HepG2 (cell line): ENCODE results near the gene GSTK1. TPM values are rescaled to one million over a fixed set of nuclear protein-coding genes. Genes with fewer than 3 reads are reported as not detected.

Experiments
- CBX1 ChIP-seq: IDR thresholded peaks from one replicate; pipeline ENCODE4 v1.6.1; 2016; ENCODE audit warnings: antibody characterized with exemption, low read depth
- CREM ChIP-seq, 2 experiments: sonication (generic) in 1 of 2; formaldehyde crosslinking in 1 of 2; IDR thresholded peaks; 2 replicates each; pipeline versions ENCODE4 v1.4.0 to v1.6.1; 2016 to 2020; ENCODE audit warnings: antibody characterized with exemption in 1 of 2, mild to moderate bottlenecking in 1 of 2, missing genetic modification reagents in 1 of 2
- FOXA3 ChIP-seq: IDR thresholded peaks from 2 replicates; pipeline ENCODE4 v1.6.1; 2016; ENCODE audit warnings: missing genetic modification reagents, missing compliant biosample characterization
- FOXK1 ChIP-seq: sonication (generic); formaldehyde crosslinking; IDR thresholded peaks from 2 replicates; pipeline ENCODE4 v1.4.0; 2020; ENCODE audit warnings: low read depth, missing genetic modification reagents, borderline replicate concordance
- HMGA1 ChIP-seq: sonication (generic); formaldehyde crosslinking; conservative IDR thresholded peaks from 2 replicates; pipeline ENCODE4 v1.4.0; 2020; ENCODE audit warnings: missing genetic modification reagents
- KLF6 ChIP-seq: IDR thresholded peaks from 2 replicates; pipeline ENCODE4 v1.8.0; 2016; ENCODE audit warnings: missing biosample characterization, missing genetic modification reagents
- KMT2A ChIP-seq: sonication (generic); formaldehyde crosslinking; IDR thresholded peaks from 2 replicates; pipeline ENCODE4 v1.4.0; 2020; ENCODE audit warnings: missing genetic modification reagents
- MTA1 ChIP-seq: sonication (generic); formaldehyde crosslinking; IDR thresholded peaks from 2 replicates; pipeline ENCODE4 v1.4.0; 2020; ENCODE audit warnings: missing genetic modification reagents, mild to moderate bottlenecking, borderline replicate concordance
- MYNN ChIP-seq: sonication (generic); formaldehyde crosslinking; IDR thresholded peaks from 2 replicates; pipeline ENCODE4 v1.4.0; 2020; ENCODE audit warnings: mild to moderate bottlenecking, low read depth, missing genetic modification reagents
- NR2F1 ChIP-seq, 2 experiments: fragments of 450-650 bp in 1 of 2; formaldehyde crosslinking in 1 of 2; IDR thresholded peaks; 2 replicates each; pipeline versions ENCODE4 v1.5.0 to v1.6.1; 2016 to 2020; ENCODE audit warnings: mild to moderate bottlenecking in 1 of 2, missing compliant biosample characterization in 1 of 2, missing genetic modification reagents in 1 of 2, moderate library complexity in 1 of 2
- ZFX ChIP-seq: sonication (generic); formaldehyde crosslinking; IDR thresholded peaks from 2 replicates; pipeline ENCODE4 v1.4.0; 2020; ENCODE audit warnings: mild to moderate bottlenecking, low read depth, missing genetic modification reagents, moderate library complexity
- ZNF766 ChIP-seq: sonication (generic); formaldehyde crosslinking; IDR thresholded peaks from 2 replicates; pipeline ENCODE4 v1.5.0; 2020; ENCODE audit warnings: missing genetic modification reagents, borderline replicate concordance
- ZNF773 ChIP-seq: sonication (generic); formaldehyde crosslinking; IDR thresholded peaks from 2 replicates; pipeline ENCODE4 v1.4.0; 2020; ENCODE audit warnings: missing genetic modification reagents, borderline replicate concordance
- ZNF780A ChIP-seq: sonication (generic); formaldehyde crosslinking; IDR thresholded peaks from 2 replicates; pipeline ENCODE4 v1.8.0; 2022; ENCODE audit warnings: mild to moderate bottlenecking, missing genetic modification reagents, moderate library complexity
- ZSCAN31 ChIP-seq: sonication (generic); formaldehyde crosslinking; IDR thresholded peaks from 2 replicates; pipeline ENCODE4 v1.5.0; 2020; ENCODE audit warnings: low read depth, mild to moderate bottlenecking, missing genetic modification reagents
- polyA plus RNA-seq, 8 experiments: library from polyadenylated mRNA; depleted of rRNA in 3 of 8; stranded (reverse) in 7 of 8; unstranded in 1 of 8; fragments of >200 nt; fragmentation: Illumina TruSeq in 4 of 8; extraction: Trizol in 4 of 8; gene quantifications; 2 replicates each; pipeline versions ENCODE4 v1.2.1 to v1.2.3, GENCODE V29; 2011 to 2016; ENCODE audit warnings: low read depth in 4 of 8, missing spikeins in 1 of 8, mixed read lengths in 1 of 8; ENCODE audit not compliant: insufficient read depth in 1 of 8
- total RNA-seq, 5 experiments: library from RNA; depleted of rRNA; stranded (reverse); fragments of >200 nt; fragmentation: Illumina TruSeq; extraction: Trizol; gene quantifications; 2 replicates each; pipeline ENCODE4 v1.2.3, GENCODE V29; 2016; ENCODE audit warnings: low read depth in 1 of 5
- TF ChIP-seq, protein P1 (sequence below): sonication (generic); formaldehyde crosslinking; IDR thresholded peaks from 2 replicates; pipeline ENCODE4 v1.4.0; 2020; ENCODE audit warnings: missing genetic modification reagents
- TF ChIP-seq, protein P2 (sequence below): sonication (generic); formaldehyde crosslinking; IDR thresholded peaks from 2 replicates; pipeline ENCODE4 v1.8.0; 2022; ENCODE audit warnings: mild to moderate bottlenecking, missing genetic modification reagents, moderate library complexity
- TF ChIP-seq, protein P3 (sequence below): sonication (generic); IDR thresholded peaks from 2 replicates; pipeline ENCODE4 v1.6.1; 2016; ENCODE audit warnings: low read depth, borderline replicate concordance

Gene GSTK1
- total and polyA plus RNA-seq, 2 of the 13 experiments (the other 11 are each of a cell fraction or from before 2014, with no cell fraction given): 64.6 to 92.1 TPM

DNA sequence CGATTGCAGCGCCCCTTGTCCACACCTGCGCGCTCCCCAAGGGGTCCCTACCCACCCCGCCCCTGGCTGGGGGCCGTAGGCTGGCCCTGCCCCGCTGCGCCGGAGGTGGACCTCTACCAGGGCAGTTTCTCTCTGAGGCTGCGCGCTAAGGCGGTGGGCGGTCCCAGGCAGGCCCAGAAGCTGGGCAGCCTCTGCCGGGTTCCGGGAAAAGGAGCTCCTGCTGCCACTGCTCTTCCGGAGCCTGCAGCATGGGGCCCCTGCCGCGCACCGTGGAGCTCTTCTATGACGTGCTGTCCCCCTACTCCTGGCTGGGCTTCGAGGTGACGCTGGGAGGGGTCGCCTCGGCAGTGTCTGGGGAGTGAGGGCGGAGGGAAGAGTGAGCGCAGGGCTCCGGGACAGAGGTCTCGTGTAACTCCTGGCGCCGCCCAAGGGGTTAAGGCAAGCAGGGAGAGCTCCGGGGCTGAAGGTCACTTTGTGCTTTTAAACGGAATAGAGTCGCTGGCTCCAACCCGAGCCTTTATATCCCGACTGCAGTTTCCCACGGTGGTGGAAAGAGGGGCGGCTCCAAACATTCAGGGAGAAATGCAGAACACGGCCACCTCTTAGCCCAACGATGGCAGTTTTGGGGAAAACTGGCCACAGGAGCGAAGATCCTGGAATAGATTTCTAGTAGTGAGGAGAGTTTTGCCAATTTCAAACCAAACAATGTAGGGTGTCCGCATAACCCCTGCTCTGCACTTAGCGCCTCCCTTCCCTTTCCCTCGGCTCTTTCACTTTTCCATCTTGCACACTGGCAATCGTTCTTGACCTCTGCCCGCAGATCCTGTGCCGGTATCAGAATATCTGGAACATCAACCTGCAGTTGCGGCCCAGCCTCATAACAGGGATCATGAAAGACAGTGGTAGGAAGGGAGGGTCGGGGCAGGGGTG, at the start of gene GSTK1 (continued):
- TF ChIP-seq, protein P1, sequence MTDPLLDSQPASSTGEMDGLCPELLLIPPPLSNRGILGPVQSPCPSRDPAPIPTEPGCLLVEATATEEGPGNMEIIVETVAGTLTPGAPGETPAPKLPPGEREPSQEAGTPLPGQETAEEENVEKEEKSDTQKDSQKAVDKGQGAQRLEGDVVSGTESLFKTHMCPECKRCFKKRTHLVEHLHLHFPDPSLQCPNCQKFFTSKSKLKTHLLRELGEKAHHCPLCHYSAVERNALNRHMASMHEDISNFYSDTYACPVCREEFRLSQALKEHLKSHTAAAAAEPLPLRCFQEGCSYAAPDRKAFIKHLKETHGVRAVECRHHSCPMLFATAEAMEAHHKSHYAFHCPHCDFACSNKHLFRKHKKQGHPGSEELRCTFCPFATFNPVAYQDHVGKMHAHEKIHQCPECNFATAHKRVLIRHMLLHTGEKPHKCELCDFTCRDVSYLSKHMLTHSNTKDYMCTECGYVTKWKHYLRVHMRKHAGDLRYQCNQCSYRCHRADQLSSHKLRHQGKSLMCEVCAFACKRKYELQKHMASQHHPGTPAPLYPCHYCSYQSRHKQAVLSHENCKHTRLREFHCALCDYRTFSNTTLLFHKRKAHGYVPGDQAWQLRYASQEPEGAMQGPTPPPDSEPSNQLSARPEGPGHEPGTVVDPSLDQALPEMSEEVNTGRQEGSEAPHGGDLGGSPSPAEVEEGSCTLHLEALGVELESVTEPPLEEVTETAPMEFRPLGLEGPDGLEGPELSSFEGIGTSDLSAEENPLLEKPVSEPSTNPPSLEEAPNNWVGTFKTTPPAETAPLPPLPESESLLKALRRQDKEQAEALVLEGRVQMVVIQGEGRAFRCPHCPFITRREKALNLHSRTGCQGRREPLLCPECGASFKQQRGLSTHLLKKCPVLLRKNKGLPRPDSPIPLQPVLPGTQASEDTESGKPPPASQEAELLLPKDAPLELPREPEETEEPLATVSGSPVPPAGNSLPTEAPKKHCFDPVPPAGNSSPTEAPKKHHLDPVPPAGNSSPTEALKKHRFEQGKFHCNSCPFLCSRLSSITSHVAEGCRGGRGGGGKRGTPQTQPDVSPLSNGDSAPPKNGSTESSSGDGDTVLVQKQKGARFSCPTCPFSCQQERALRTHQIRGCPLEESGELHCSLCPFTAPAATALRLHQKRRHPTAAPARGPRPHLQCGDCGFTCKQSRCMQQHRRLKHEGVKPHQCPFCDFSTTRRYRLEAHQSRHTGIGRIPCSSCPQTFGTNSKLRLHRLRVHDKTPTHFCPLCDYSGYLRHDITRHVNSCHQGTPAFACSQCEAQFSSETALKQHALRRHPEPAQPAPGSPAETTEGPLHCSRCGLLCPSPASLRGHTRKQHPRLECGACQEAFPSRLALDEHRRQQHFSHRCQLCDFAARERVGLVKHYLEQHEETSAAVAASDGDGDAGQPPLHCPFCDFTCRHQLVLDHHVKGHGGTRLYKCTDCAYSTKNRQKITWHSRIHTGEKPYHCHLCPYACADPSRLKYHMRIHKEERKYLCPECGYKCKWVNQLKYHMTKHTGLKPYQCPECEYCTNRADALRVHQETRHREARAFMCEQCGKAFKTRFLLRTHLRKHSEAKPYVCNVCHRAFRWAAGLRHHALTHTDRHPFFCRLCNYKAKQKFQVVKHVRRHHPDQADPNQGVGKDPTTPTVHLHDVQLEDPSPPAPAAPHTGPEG (CRISPR knock-in tag): peak; percentile 50; the same call in 1 of the 2 replicates
- TF ChIP-seq ZNF773 (CRISPR knock-in tag): peak; percentile 54; the same call in 1 of the 2 replicates
- TF ChIP-seq KMT2A: peak; percentile 84
- peak; percentile 48; the same call in 1 of the 2 replicates for TF ChIP-seq CREM (IDR thresholded peaks at IDR 0.05)
- TF ChIP-seq CREM (CRISPR knock-in tag; IDR thresholded peaks at IDR 0.05): no peak
- TF ChIP-seq, protein P2, sequence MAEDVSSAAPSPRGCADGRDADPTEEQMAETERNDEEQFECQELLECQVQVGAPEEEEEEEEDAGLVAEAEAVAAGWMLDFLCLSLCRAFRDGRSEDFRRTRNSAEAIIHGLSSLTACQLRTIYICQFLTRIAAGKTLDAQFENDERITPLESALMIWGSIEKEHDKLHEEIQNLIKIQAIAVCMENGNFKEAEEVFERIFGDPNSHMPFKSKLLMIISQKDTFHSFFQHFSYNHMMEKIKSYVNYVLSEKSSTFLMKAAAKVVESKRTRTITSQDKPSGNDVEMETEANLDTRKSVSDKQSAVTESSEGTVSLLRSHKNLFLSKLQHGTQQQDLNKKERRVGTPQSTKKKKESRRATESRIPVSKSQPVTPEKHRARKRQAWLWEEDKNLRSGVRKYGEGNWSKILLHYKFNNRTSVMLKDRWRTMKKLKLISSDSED (CRISPR knock-in tag): no peak
- no peak for TF ChIP-seq MYNN (CRISPR knock-in tag)
- TF ChIP-seq ZNF780A (CRISPR knock-in tag): no peak
- peak; percentile 69 for TF ChIP-seq ZSCAN31 (CRISPR knock-in tag)
- peak; percentile 92; the same call in 1 of the 2 replicates for TF ChIP-seq MTA1 (CRISPR knock-in tag)
- peak; percentile 63 for TF ChIP-seq CBX1
- TF ChIP-seq KLF6 (CRISPR knock-in tag): peak; percentile 91; the same call in 1 of the 2 replicates
- peak in 1 of 2 experiments; percentile 20; a peak in 1 of 4 replicates for TF ChIP-seq NR2F1 (CRISPR knock-in tag; IDR thresholded peaks at IDR 0.05)
- TF ChIP-seq ZNF766 (CRISPR knock-in tag): no peak; the same call in 1 of the 2 replicates
- TF ChIP-seq ZFX: peak; percentile 84
- peak; percentile 52; the same call in 1 of the 2 replicates for TF ChIP-seq FOXK1 (CRISPR knock-in tag)
- TF ChIP-seq, protein P3, sequence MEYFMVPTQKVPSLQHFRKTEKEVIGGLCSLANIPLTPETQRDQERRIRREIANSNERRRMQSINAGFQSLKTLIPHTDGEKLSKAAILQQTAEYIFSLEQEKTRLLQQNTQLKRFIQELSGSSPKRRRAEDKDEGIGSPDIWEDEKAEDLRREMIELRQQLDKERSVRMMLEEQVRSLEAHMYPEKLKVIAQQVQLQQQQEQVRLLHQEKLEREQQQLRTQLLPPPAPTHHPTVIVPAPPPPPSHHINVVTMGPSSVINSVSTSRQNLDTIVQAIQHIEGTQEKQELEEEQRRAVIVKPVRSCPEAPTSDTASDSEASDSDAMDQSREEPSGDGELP: no peak; the same call in 1 of the 2 replicates
- TF ChIP-seq FOXA3: peak; percentile 30; the same call in 1 of the 2 replicates
- no peak for TF ChIP-seq HMGA1 (CRISPR knock-in tag)
